Neuronal stem cell (in vitro differentiated cells): ENCODE measurements around the gene ARRB2.

Source experiments
- DNase-seq: peaks from one replicate; pipeline ENCODE4 v3.0.0-alpha.2; 2013; ENCODE audit warnings: low spot score
- H2AFZ ChIP-seq: one replicate; pipeline ENCODE4 v1.6.1; 2013; ENCODE audit warnings: mild to moderate bottlenecking, low read length, inconsistent platforms
- H2AK5ac ChIP-seq: 2 replicates; pipeline ENCODE4 v1.6.1; 2013; ENCODE audit warnings: low read depth, mild to moderate bottlenecking, inconsistent platforms, low read length, moderate library complexity, mixed read lengths
- H2BK120ac ChIP-seq: 2 replicates; pipeline ENCODE4 v1.6.1; 2013; ENCODE audit warnings: low read depth, mild to moderate bottlenecking, inconsistent platforms, low read length, moderate library complexity, mixed read lengths
- H2BK12ac ChIP-seq: one replicate; pipeline ENCODE4 v1.6.1; 2013; ENCODE audit warnings: low read length, inconsistent platforms
- H2BK15ac ChIP-seq: 2 replicates; pipeline ENCODE4 v1.6.1; 2013; ENCODE audit warnings: mild to moderate bottlenecking, low read length, inconsistent platforms, mixed read lengths
- H2BK5ac ChIP-seq: one replicate; pipeline ENCODE4 v1.6.1; 2013; ENCODE audit warnings: inconsistent platforms, mild to moderate bottlenecking, low read length, moderate library complexity
- H3K14ac ChIP-seq: one replicate; pipeline ENCODE4 v1.6.1; 2013; ENCODE audit warnings: low read length, inconsistent platforms
- H3K18ac ChIP-seq: 2 replicates; pipeline ENCODE4 v1.6.1; 2013; ENCODE audit warnings: low read length, inconsistent platforms
- H3K23ac ChIP-seq: 2 replicates; pipeline ENCODE4 v1.6.1; 2013; ENCODE audit warnings: low read depth, mild to moderate bottlenecking, mixed read lengths, low read length, inconsistent platforms; ENCODE audit not compliant: poor library complexity
- H3K27ac ChIP-seq: replicated peaks from 3 replicates; pipeline ENCODE4 v1.5.1; 2013; ENCODE audit warnings: low read length, inconsistent platforms
- H3K27me3 ChIP-seq, 3 experiments: 2 replicates each; pipeline ENCODE4 v1.6.1; 2013; ENCODE audit warnings: low read length in 3 of 3, mild to moderate bottlenecking in 2 of 3, inconsistent platforms in 1 of 3, low read depth in 1 of 3, mixed read lengths in 1 of 3, moderate library complexity in 1 of 3; ENCODE audit not compliant: control insufficient read depth in 3 of 3, insufficient read depth in 3 of 3
- H3K36me3 ChIP-seq, 2 donors: replicated peaks in 1 of 2; 2 replicates each; pipeline ENCODE4 v1.6.1; 2013; ENCODE audit warnings: low read length in 2 of 2; ENCODE audit not compliant: control insufficient read depth in 2 of 2, insufficient read depth in 2 of 2
- H3K4ac ChIP-seq: 2 replicates; pipeline ENCODE4 v1.6.1; 2013; ENCODE audit warnings: inconsistent platforms, mild to moderate bottlenecking, low read length, moderate library complexity
- H3K4me1 ChIP-seq, 2 donors: 1 replicate in 1 of 2; 2 replicates in 1 of 2; pipeline ENCODE4 v1.6.1; 2013; ENCODE audit warnings: low read length in 2 of 2, low read depth in 1 of 2; ENCODE audit not compliant: control insufficient read depth in 2 of 2, insufficient read depth in 1 of 2
- H3K4me2 ChIP-seq: one replicate; pipeline ENCODE4 v1.6.1; 2013; ENCODE audit warnings: mild to moderate bottlenecking, low read length, inconsistent platforms; ENCODE audit not compliant: insufficient read depth, poor library complexity, severe bottlenecking
- H3K4me3 ChIP-seq, 2 donors: 2 replicates each; pipeline ENCODE4 v1.5.1; 2013; ENCODE audit warnings: low read length in 2 of 2, mild to moderate bottlenecking in 2 of 2, inconsistent platforms in 1 of 2, moderate library complexity in 1 of 2
- H3K79me1 ChIP-seq: one replicate; pipeline ENCODE4 v1.6.1; 2013; ENCODE audit warnings: low read depth, mild to moderate bottlenecking, inconsistent platforms, low read length, moderate library complexity
- H3K9ac ChIP-seq: one replicate; pipeline ENCODE4 v1.6.1; 2013; ENCODE audit warnings: mild to moderate bottlenecking, low read depth, low read length, inconsistent platforms; ENCODE audit not compliant: poor library complexity
- H3K9me3 ChIP-seq, 2 donors: replicated peaks in 1 of 2; 2 replicates each; pipeline versions ENCODE3 to v1.6.1; 2013; ENCODE audit warnings: low read length in 2 of 2, mild to moderate bottlenecking in 2 of 2, inconsistent platforms in 1 of 2, low read depth in 1 of 2, mixed read lengths in 1 of 2, moderate library complexity in 1 of 2; ENCODE audit not compliant: control insufficient read depth in 2 of 2, insufficient read depth in 1 of 2
- H4K8ac ChIP-seq: one replicate; pipeline ENCODE4 v1.6.1; 2013; ENCODE audit warnings: low read depth, mild to moderate bottlenecking, inconsistent platforms, low read length, moderate library complexity
- H4K91ac ChIP-seq: one replicate; pipeline ENCODE4 v1.6.1; 2013; ENCODE audit warnings: low read length, low read depth, mild to moderate bottlenecking, inconsistent platforms; ENCODE audit not compliant: poor library complexity
- WGBS, 2 donors: extraction: QIAGEN DNeasy Blood & Tissue Kit; methylation state at CpG; one replicate each; pipeline ENCODE4 v1.1.7; 2013; ENCODE audit warnings: missing lambda C conversion rate in 2 of 2, mixed read lengths in 1 of 2; ENCODE audit not compliant: insufficient read length in 2 of 2, insufficient replicate concordance in 1 of 2; ENCODE audit errors: extremely low coverage in 2 of 2; 5-methylcytosine and 5-hydroxymethylcytosine counted together

Gene ARRB2

DNA sequence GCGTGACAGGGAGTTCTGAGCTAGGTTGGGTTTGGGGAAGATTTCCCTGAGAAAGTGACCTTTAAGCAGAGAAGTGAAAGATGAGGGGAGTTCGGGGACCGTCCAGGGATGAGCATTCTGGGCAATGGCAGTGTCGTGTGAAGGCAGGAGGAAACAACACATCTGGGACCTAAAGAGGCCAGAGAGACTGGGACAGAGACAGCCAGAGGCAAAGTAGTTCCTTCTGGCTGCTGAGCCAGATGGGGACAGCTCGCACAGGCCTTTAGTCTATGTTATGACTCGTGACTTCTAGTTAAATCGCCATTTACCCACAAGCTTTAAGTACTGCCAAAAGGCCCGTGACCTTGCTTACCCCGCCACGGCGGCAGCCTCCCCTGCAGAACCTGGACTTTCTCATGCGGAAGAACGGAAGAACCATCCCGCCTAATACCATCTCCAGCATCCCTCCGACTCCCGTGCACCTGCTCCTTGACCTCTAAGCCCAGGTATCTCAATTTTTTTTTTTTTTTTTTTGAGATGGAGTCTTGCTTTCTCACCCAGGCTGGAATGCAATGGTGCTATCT, 12.3 kb downstream of the ARRB2 start:
- H2BK12ac ChIP-seq, result no peak overlapping the region
- H4K8ac ChIP-seq, result no peak overlapping the region
- DNase-seq, result no peak
- no peak overlapping the region for H3K14ac ChIP-seq
- no peak overlapping the region for H3K9ac ChIP-seq
- H3K27ac ChIP-seq, result no peak overlapping the region
- no CpG with 5 or more reads among the region's 16 CpGs for WGBS, 2 donors
- H2BK15ac ChIP-seq, result no peak overlapping the region
- no peaks in the 10 kb centered on the region for H3K79me1 ChIP-seq
- no peaks in the 10 kb centered on the region for H3K4me1 ChIP-seq
- no peaks in the 10 kb centered on the region for H3K27me3 ChIP-seq
- no peak overlapping the region for H2BK120ac ChIP-seq
- no peak overlapping the region for H2AFZ ChIP-seq
- H3K4me3 ChIP-seq, result no peak overlapping the region
- no peak overlapping the region for H3K4me2 ChIP-seq
- no peak overlapping the region for H2AK5ac ChIP-seq
- no peak overlapping the region for H4K91ac ChIP-seq
- H3K36me3 ChIP-seq, result peaks cover 9 to 27% of the 10 kb centered on the region in 2 donors
- H2BK5ac ChIP-seq, result no peak overlapping the region
- H3K9me3 ChIP-seq, result no peaks in the 10 kb centered on the region
- no peak overlapping the region for H3K4ac ChIP-seq
- H3K18ac ChIP-seq, result no peak overlapping the region
- H3K23ac ChIP-seq, result no peak overlapping the region

DNA sequence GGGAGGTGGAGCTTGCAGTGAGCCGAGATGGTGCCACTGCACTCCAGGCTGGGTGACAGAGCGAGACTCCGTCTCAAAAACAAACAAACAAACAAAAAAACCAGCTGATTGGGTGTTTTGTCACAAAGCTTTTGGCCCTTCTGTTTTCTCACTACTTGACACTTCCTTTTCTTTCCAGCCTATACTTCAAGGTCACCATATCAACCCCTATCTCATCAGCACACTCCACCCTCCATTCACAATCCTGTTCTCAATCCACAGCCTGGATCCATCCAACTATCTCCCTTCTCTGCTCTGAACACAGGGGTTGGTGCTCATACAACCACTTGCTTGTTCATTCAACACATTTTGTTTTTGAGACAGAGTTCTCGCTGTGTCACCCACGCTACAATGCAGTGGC, 14.2 kb downstream of the ARRB2 start:
- no peak overlapping the region for H3K4me3 ChIP-seq
- WGBS, 2 donors, result no CpG with 5 or more reads among the region's 5 CpGs
- H2AFZ ChIP-seq, result no peak overlapping the region

DNA sequence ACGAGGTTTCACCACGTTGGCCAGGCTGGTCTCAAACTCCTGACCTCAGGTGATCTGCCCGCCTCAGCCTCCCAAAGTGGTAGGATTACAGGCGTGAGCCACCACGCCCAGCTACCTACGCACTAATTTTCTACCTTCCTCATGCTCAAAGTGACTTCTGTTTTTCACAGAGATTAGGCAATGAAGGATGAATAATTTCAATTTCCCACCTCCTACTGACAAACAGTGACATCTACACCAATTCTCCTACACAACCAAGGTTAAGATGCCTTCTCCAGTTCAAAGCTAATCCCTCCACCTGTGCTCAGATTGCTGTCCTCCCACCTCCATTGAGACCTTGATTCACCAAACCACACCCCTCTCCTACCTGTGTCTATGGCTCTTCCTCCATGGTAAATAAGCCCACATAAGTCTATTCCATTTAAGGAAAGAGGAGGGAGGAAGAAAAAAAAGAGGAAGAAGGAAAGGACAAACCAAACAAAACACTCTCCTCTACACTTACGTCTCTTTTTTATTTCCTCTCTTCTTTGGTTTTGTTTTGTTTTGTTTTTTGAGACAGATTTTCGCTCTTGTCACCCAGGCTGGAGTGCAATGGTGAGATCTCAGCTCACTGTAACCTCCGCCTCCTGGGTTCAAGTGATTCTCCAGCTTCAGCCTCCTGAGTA, 15.3 kb downstream of the ARRB2 start:
- H2AK5ac ChIP-seq, result no peak overlapping the region
- no peak overlapping the region for H4K91ac ChIP-seq
- no peaks in the 10 kb centered on the region for H3K9me3 ChIP-seq
- H3K14ac ChIP-seq, result no peak overlapping the region
- H3K27me3 ChIP-seq, result no peaks in the 10 kb centered on the region
- H3K18ac ChIP-seq, result no peak overlapping the region
- no peak overlapping the region for H3K27ac ChIP-seq
- H2AFZ ChIP-seq, result no peak overlapping the region
- no peak overlapping the region for H4K8ac ChIP-seq
- no peak for DNase-seq
- no CpG with 5 or more reads among the region's 9 CpGs for WGBS, 2 donors
- H2BK5ac ChIP-seq, result no peak overlapping the region
- H3K36me3 ChIP-seq, result peaks cover 0 to under 1% of the 10 kb centered on the region in 2 donors
- H3K79me1 ChIP-seq, result no peaks in the 10 kb centered on the region
- no peak overlapping the region for H3K4me3 ChIP-seq
- H2BK12ac ChIP-seq, result no peak overlapping the region
- H3K4ac ChIP-seq, result no peak overlapping the region
- no peak overlapping the region for H3K9ac ChIP-seq
- no peak overlapping the region for H2BK15ac ChIP-seq
- peaks cover 0 to 2% of the 10 kb centered on the region in 2 donors for H3K4me1 ChIP-seq
- H3K4me2 ChIP-seq, result no peak overlapping the region
- H2BK120ac ChIP-seq, result no peak overlapping the region
- H3K23ac ChIP-seq, result no peak overlapping the region

More for the DNA sequence above, 14.2 kb downstream of the ARRB2 start:
- Histone ChIP-seq H3K4ac (no peak overlapping the region), H3K9ac (no peak overlapping the region), H2BK5ac (no peak overlapping the region), H3K4me2 (no peak overlapping the region), H3K18ac (no peak overlapping the region), H3K14ac (no peak overlapping the region), H2BK120ac (no peak overlapping the region), H4K91ac (no peak overlapping the region), H3K27me3 (no peaks in the 10 kb centered on the region), H3K23ac (no peak overlapping the region), H3K36me3 (peaks cover 3 to 10% of the 10 kb centered on the region in 2 donors), H3K9me3 (no peaks in the 10 kb centered on the region), H2BK15ac (no peak overlapping the region), H4K8ac (no peak overlapping the region), H2AK5ac (no peak overlapping the region), H3K27ac (no peak overlapping the region), H2BK12ac (no peak overlapping the region), H3K4me1 (no peaks in the 10 kb centered on the region), H3K79me1 (no peaks in the 10 kb centered on the region)
- no peak for DNase-seq

DNA sequence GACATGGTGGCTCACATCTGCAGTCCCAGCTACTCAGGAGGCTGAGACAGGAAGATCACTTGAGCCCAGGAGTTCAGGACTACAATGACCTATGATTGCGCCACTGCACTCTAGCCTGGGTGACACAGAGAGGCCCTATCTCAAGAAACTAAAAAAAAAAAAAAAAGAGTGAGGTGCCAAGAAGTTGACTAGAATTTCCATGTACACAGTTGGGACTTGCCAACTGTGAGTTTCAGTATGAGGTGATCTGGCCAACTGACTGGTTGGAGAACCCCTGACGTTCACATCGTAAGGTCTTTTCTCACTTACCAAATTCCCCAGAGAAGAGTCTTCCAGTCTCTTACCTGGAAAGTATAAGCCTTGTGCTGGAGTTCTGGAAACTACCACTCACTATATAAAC, 17.7 kb downstream of the ARRB2 start:
- no peak overlapping the region for H3K9ac ChIP-seq
- DNase-seq, result no peak
- no peaks in the 10 kb centered on the region for H3K9me3 ChIP-seq
- no peak overlapping the region for H4K8ac ChIP-seq
- no peak overlapping the region for H3K4ac ChIP-seq
- peaks cover 0 to 2% of the 10 kb centered on the region in 2 donors for H3K4me1 ChIP-seq
- no peak overlapping the region for H2AK5ac ChIP-seq
- H3K14ac ChIP-seq, result no peak overlapping the region
- no peak overlapping the region for H2BK5ac ChIP-seq
- H2BK15ac ChIP-seq, result no peak overlapping the region
- peaks cover 0 to 7% of the 10 kb centered on the region in 2 donors for H3K36me3 ChIP-seq
- H4K91ac ChIP-seq, result no peak overlapping the region
- no peak overlapping the region for H3K4me2 ChIP-seq
- no CpG with 5 or more reads among the region's 3 CpGs for WGBS, 2 donors
- no peaks in the 10 kb centered on the region for H3K27me3 ChIP-seq
- no peak overlapping the region for H3K18ac ChIP-seq
- no peak overlapping the region for H3K23ac ChIP-seq
- no peak overlapping the region for H3K27ac ChIP-seq
- no peaks in the 10 kb centered on the region for H3K79me1 ChIP-seq
- H2BK120ac ChIP-seq, result no peak overlapping the region
- no peak overlapping the region for H3K4me3 ChIP-seq
- H2BK12ac ChIP-seq, result no peak overlapping the region
- H2AFZ ChIP-seq, result no peak overlapping the region
